ENCODE results near the gene ROMO1. TPM values are rescaled to one million over a fixed set of nuclear protein-coding genes. Genes with fewer than 3 reads are reported as not detected.
A peak's percentile ranks its signal among the peaks of the same experiment; 100 is the strongest.
"Not testable (repeated sequence)": the region's sequence is repeated elsewhere in the genome, so short reads cannot be mapped to it uniquely, and the experiment has no call there.

Gene ROMO1
- total RNA-seq, 2 experiments from 2014 or later = 98.4 to 114 TPM

DNA sequence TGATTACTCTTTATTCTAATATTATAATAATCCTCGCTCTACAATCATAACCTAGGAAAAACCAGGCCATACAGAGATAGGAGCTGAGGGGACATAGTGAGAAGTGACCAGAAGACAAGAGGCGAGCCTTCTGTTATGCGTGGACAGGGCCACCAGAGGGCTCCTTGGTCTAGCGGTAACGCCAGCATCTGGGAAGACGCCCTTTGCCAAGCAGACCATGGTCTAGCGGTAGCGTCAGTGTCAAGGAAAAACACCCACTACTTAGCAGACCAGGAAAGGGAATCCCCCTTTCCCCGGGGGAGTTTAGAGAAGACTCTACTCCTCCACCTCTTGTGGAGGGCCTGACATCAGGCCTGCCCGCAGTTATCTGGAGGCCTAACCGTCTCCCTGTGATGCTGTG is 12.3 kb upstream of the ROMO1 start:
- H3K36me3 Mint-ChIP-seq (ENCODE audit: low read depth) = peaks cover 29% of the 10 kb centered on the region
- H3K9me3 Mint-ChIP-seq, H3K27me3 Mint-ChIP-seq, H3K27ac Mint-ChIP-seq, CTCF ChIA-PET, POLR2A ChIA-PET, H3K4me1 Mint-ChIP-seq, H3K4me3 Mint-ChIP-seq, DNase-seq: not testable (repeated sequence)

GRCh38 chr20:35690265-35690664 is 8.9 kb upstream of the ROMO1 start:
- DNase-seq = no peak
- no peaks in the 10 kb centered on the region for H3K9me3 Mint-ChIP-seq
- POLR2A ChIA-PET = no interaction called here
- H3K27ac Mint-ChIP-seq = no peak overlapping the region
- H3K36me3 Mint-ChIP-seq (ENCODE audit: low read depth) = peaks cover 38% of the 10 kb centered on the region
- no peak overlapping the region for H3K4me3 Mint-ChIP-seq
- H3K4me1 Mint-ChIP-seq = peaks cover under 1% of the 10 kb centered on the region
- CTCF ChIA-PET = interaction anchor here (0.6 kb wide), 1 partner anchor 15 kb away, joined by 3 read pairs; no protein-coding TSS in a partner anchor
- no peaks in the 10 kb centered on the region for H3K27me3 Mint-ChIP-seq

DNA sequence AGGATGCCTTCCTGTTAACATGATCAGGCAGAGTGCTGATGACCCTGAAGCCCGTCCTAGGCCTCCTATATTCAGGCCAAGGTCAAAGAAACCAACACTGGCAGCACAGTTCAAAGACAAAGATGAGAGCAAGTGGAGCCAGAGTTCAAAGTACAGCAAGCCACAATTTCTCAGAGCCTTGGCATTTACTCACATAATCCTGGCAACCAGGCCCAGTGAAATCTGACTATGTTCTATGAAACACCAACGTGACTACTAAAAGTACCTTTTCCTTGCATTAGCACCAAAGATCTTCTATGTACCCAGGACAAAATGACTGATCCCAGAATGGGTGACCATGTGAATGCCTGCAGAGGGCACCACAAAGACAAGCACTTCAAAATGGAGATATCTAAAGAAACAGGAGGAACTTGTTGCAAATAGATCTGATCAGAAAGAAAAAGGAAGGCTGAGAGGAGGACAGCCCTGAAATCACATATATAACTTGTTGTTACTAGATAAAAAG is 3.9 kb upstream of the ROMO1 start:
- CTCF ChIA-PET = no interaction called here
- no peaks in the 10 kb centered on the region for H3K27me3 Mint-ChIP-seq
- H3K4me1 Mint-ChIP-seq = peaks cover 26% of the 10 kb centered on the region
- peaks cover 41% of the 10 kb centered on the region for H3K36me3 Mint-ChIP-seq (ENCODE audit: low read depth)
- no peaks in the 10 kb centered on the region for H3K9me3 Mint-ChIP-seq
- peak overlapping the region; percentile 12 for H3K27ac Mint-ChIP-seq
- POLR2A ChIA-PET = no interaction called here
- H3K4me3 Mint-ChIP-seq = no peak overlapping the region
- DNase-seq = no peak

DNA sequence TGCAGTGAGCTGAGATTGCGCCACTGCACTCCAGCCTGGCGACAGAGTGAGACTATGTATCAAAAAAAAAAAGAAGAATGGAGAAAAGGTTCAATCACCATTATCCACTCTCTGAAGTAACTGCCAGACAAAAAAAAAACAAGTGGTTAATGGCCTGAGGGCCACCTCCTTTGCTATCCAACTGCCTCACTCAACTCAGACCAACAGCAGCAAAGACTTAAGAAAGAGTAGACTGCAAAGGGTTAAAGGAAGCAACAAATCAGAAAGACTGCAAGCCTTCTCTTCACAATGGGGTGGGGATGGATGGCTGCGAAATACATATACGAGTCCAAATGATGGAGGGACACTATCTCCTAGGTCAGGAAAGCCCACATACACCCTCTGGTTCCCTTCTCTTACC is 3.2 kb upstream of the ROMO1 start:
- peaks cover 39% of the 10 kb centered on the region for H3K36me3 Mint-ChIP-seq (ENCODE audit: low read depth)
- ChIA-PET CTCF (no interaction called here), POLR2A (no interaction called here)
- H3K4me3 Mint-ChIP-seq = no peak overlapping the region
- H3K4me1 Mint-ChIP-seq = peaks cover 33% of the 10 kb centered on the region
- no peaks in the 10 kb centered on the region for H3K9me3 Mint-ChIP-seq
- DNase-seq = no peak
- no peaks in the 10 kb centered on the region for H3K27me3 Mint-ChIP-seq
- H3K27ac Mint-ChIP-seq = no peak overlapping the region

GRCh38 chr20:35697696-35698297 is 1.4 kb upstream of the ROMO1 start:
- H3K9me3 Mint-ChIP-seq = no peaks in the 10 kb centered on the region
- peak overlapping the region; percentile 91 for H3K4me3 Mint-ChIP-seq
- H3K27me3 Mint-ChIP-seq = no peaks in the 10 kb centered on the region
- H3K36me3 Mint-ChIP-seq (ENCODE audit: low read depth) = peaks cover 52% of the 10 kb centered on the region
- H3K27ac Mint-ChIP-seq = peak overlapping the region; percentile 77
- POLR2A ChIA-PET = interaction anchor here (0.6 to 3.3 kb wide), 2 partner anchors 35 to 46 kb away, joined by 3 to 35 read pairs; partner anchors contain the start of genes CPNE1 and RBM12
- CTCF ChIA-PET = interaction anchor here (0.8 to 1.0 kb wide), 2 partner anchors 22 to 45 kb away, joined by 3 to 4 read pairs; no protein-coding TSS in a partner anchor
- no peak for DNase-seq
- H3K4me1 Mint-ChIP-seq = peaks cover 46% of the 10 kb centered on the region

GRCh38 chr20:35698298-35699126 is 693 bp upstream of the ROMO1 start:
- CTCF ChIA-PET = interaction anchor here (1.0 kb wide), 2 partner anchors 44 to 94 kb away, joined by 4 read pairs; no protein-coding TSS in a partner anchor
- peaks cover 56% of the 10 kb centered on the region for H3K36me3 Mint-ChIP-seq (ENCODE audit: low read depth)

GRCh38 chr20:35699957-35700624 is 886 bp downstream of the ROMO1 start:
- Mint-ChIP-seq H3K27me3 (no peaks in the 10 kb centered on the region), H3K4me3 (peak overlapping the region; percentile 91), H3K9me3 (no peaks in the 10 kb centered on the region), H3K27ac (peak overlapping the region; percentile 76), H3K36me3 (ENCODE audit: low read depth) (peaks cover 69% of the 10 kb centered on the region), H3K4me1 (peaks cover 62% of the 10 kb centered on the region)
- DNase-seq = no peak
- POLR2A ChIA-PET = interaction anchor here (0.7 to 23.9 kb wide), 16 partner anchors 12 to 254 kb away, joined by 3 to 503 read pairs (median 4); partner anchors contain the start of genes CPNE1, PHF20, RBM12 and RBM39
- CTCF ChIA-PET = interaction anchor here (2.0 kb wide), 1 partner anchor 99 kb away, joined by 7 read pairs; no protein-coding TSS in a partner anchor

More at GRCh38 chr20:35698298-35699126, 693 bp upstream of the ROMO1 start:
- POLR2A ChIA-PET = interaction anchor here (0.6 to 23.9 kb wide), 11 partner anchors 14 to 421 kb away, joined by 3 to 503 read pairs (median 6); partner anchors contain the start of genes CPNE1, MMP24OS, PHF20 and RBM12
- Mint-ChIP-seq H3K27ac (peak overlapping the region; percentile 77), H3K4me1 (peaks cover 50% of the 10 kb centered on the region), H3K27me3 (no peaks in the 10 kb centered on the region), H3K9me3 (no peaks in the 10 kb centered on the region), H3K4me3 (peak overlapping the region; percentile 91)
- no peak for DNase-seq

DNA sequence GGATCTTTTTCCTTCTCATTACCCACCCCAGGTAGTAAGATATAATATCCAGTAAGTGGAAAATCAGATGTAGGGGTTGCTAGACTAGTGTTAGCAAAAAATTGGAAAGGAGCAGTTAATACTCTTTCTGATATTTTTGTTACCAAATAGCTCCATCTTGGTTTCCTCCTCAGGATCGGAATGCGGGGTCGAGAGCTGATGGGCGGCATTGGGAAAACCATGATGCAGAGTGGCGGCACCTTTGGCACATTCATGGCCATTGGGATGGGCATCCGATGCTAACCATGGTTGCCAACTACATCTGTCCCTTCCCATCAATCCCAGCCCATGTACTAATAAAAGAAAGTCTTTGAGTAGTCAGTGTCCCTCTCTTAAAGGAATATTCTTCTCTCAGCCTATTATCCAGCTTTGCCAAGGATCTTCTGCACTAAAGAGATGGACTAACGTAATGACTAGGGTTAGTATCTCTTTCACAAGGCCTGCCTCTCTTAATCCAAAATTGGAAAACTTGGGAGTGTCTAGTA is 1.5 kb downstream of the ROMO1 start:
- ChIA-PET POLR2A (interaction anchor here (0.7 to 23.9 kb wide), 11 partner anchors 11 to 253 kb away, joined by 3 to 503 read pairs (median 10); partner anchors contain the start of genes CPNE1, PHF20, RBM12 and RBM39), CTCF (interaction anchor here (2.0 kb wide), 1 partner anchor 99 kb away, joined by 7 read pairs; no protein-coding TSS in a partner anchor)
- H3K27me3 Mint-ChIP-seq = no peaks in the 10 kb centered on the region
- H3K9me3 Mint-ChIP-seq = no peaks in the 10 kb centered on the region
- peaks cover 70% of the 10 kb centered on the region for H3K36me3 Mint-ChIP-seq (ENCODE audit: low read depth)
- peak overlapping the region; percentile 76 for H3K27ac Mint-ChIP-seq
- H3K4me3 Mint-ChIP-seq = peak overlapping the region; percentile 91
- H3K4me1 Mint-ChIP-seq = peaks cover 60% of the 10 kb centered on the region
- no peak for DNase-seq

DNA sequence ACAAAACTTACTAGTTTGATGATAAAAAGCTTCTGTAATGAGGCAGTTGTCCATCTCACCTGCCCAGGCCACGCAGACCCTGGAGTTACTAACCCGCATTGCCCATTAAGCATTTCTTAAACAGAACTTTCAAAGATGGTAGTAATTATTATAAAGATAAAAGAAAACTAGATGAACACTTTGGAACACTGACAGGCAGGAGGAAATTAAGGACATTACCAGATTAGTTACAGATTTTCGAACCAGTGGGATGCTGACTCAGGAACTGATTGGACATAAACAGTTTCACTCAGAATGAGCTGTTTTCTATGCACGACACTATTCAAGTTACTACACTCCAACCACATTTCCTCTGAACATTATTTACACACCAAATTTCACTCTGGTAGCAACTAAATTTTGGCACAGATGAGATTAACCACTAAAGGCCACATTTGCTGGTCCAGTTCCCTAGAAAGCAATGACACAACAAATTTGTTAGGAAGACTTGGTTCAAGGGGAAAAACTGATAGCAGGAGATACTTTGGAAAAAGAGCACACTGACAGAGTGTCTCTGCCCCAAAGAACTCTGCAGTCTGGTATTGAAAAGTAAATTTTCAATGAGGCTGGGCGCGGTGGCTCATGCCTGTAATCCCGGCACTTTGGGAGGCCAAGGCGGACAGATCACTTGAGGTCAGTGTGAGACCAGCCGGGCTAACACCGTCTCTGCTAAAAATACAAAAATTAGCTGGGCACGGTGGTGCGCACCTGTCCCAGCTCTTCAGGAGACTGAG is 3.0 kb downstream of the ROMO1 start:
- POLR2A ChIA-PET = interaction anchor here (0.5 to 23.9 kb wide), 9 partner anchors 9 to 85 kb away, joined by 3 to 503 read pairs (median 6); partner anchors contain the start of genes CPNE1, RBM12, RBM39 and SPAG4
- peaks cover 75% of the 10 kb centered on the region for H3K36me3 Mint-ChIP-seq (ENCODE audit: low read depth)
- H3K4me3 Mint-ChIP-seq = no peak overlapping the region
- H3K27me3 Mint-ChIP-seq = no peaks in the 10 kb centered on the region
- no peak for DNase-seq
- no peaks in the 10 kb centered on the region for H3K9me3 Mint-ChIP-seq
- CTCF ChIA-PET = interaction anchor here (1.3 to 1.4 kb wide), 3 partner anchors 9 to 252 kb away, joined by 3 to 6 read pairs (median 3); partner anchors contain the start of gene SCAND1
- peaks cover 62% of the 10 kb centered on the region for H3K4me1 Mint-ChIP-seq
- peak overlapping the region; percentile 42 for H3K27ac Mint-ChIP-seq

DNA sequence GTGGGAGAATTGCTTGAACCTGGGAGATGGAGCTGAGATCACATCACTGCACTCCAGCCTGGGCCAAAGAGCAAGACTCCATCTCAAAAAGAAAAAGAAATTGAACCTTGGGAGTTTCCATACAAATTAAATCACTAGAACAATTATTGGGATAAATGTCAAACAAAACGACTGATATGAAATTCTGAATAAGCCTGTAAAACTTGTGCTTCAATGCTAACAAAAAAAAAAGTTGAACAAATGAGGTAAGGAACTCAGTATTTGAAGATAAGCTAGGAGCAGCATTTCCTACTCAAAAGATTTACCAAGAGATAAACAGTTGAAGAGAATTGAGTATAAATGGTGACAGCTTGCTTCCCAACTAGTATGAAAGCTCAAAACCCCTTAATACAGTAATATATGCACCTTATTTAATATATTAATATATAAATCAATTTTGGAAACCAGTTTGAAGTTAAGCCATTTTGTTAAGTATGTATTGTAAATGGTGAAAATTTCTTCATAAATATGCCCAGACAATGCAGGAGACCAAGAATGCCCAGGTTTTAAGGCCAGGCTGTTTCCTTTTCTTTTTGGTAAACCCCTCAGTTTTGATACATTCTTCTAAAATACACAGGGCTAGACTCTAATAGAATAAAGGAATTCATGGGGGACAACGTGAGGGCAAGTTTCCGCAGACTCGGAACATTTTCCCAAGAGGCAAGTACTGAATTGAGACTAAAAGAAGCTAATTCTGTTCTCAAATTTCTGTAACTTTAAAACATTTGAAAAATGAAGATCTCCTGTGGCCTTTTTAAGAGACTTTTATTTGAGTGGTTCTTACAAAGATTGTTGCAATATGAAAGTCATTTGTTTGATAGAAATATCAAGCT is 3.9 kb downstream of the ROMO1 start:
- no peak overlapping the region for H3K27ac Mint-ChIP-seq
- no peak overlapping the region for H3K4me3 Mint-ChIP-seq
- no peak for DNase-seq
- H3K36me3 Mint-ChIP-seq (ENCODE audit: low read depth) = peaks cover 77% of the 10 kb centered on the region
- no peaks in the 10 kb centered on the region for H3K27me3 Mint-ChIP-seq
- ChIA-PET CTCF (interaction anchor here (1.3 to 1.7 kb wide), 3 partner anchors 39 to 251 kb away, joined by 3 read pairs; partner anchors contain the start of gene SCAND1), POLR2A (interaction anchor here (0.5 to 23.9 kb wide), 10 partner anchors 9 to 239 kb away, joined by 3 to 503 read pairs (median 6); partner anchors contain the start of genes CPNE1, RBM12, RBM39 and SPAG4)
- no peaks in the 10 kb centered on the region for H3K9me3 Mint-ChIP-seq
- H3K4me1 Mint-ChIP-seq = peaks cover 53% of the 10 kb centered on the region

Data from activated CD4-positive, alpha-beta memory T cell treated with anti-CD3 and anti-CD28 coated beads, Interleukin-2, amount 10 ng/mL, durations not matched to agents 7 days and 5 days (primary cell).